ENCODE measurements around the gene NFATC2. TPM values are rescaled to one million over a fixed set of nuclear protein-coding genes. Genes with fewer than 3 reads are reported as not detected.
A peak's percentile ranks its signal among the peaks of the same experiment; 100 is the strongest.

NFATC2 gene
- total RNA-seq, 4 donors from 2014 or later: 5.3 to 22.5 (median 11.5) TPM

- Histone ChIP-seq H3K36me3 (peaks cover 0 to 1% (median 0%) of the 10 kb centered on the region in 4 donors), H3K9me3 (no peaks in the 10 kb centered on the region), H3K4me1 (peaks cover 4 to 18% (median 11%) of the 10 kb centered on the region in 4 donors), H3K27me3 (no peaks in the 10 kb centered on the region), H3K4me3 (no peak overlapping the region), H3K27ac (no peak overlapping the region)
- intact Hi-C loops (cut with DNase I; ENCODE audit: low total_unique reads): no loop called here
- WGBS, 2 donors (ENCODE audit: low coverage in 1 of 2): 85 to 88% methylated on average over 4 to 14 of the region's 14 CpGs
- TF ChIP-seq, protein P1, sequence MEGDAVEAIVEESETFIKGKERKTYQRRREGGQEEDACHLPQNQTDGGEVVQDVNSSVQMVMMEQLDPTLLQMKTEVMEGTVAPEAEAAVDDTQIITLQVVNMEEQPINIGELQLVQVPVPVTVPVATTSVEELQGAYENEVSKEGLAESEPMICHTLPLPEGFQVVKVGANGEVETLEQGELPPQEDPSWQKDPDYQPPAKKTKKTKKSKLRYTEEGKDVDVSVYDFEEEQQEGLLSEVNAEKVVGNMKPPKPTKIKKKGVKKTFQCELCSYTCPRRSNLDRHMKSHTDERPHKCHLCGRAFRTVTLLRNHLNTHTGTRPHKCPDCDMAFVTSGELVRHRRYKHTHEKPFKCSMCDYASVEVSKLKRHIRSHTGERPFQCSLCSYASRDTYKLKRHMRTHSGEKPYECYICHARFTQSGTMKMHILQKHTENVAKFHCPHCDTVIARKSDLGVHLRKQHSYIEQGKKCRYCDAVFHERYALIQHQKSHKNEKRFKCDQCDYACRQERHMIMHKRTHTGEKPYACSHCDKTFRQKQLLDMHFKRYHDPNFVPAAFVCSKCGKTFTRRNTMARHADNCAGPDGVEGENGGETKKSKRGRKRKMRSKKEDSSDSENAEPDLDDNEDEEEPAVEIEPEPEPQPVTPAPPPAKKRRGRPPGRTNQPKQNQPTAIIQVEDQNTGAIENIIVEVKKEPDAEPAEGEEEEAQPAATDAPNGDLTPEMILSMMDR (IDR thresholded peaks at IDR 0.05): no peak
- TF ChIP-seq POLR2AphosphoS5 (IDR thresholded peaks at IDR 0.05) (no peak), EP300 (IDR thresholded peaks at IDR 0.05; ENCODE audit: low read depth) (no peak), POLR2A (IDR thresholded peaks at IDR 0.05) (no peak)
- in situ Hi-C loops (cut with MboI; ENCODE audit: low pct_ligation_motif_present in 1 of 4, low pct_unique_long_range_greater_than_20kb in 1 of 4, low sequenced_read_pairs in 3 of 4): no loop called here
- no peak for DNase-seq
Measured at GRCh38 chr20:51430198-51430950, 112.1 kb downstream of the NFATC2 start.

- Histone ChIP-seq H3K4me1 (peaks cover 4 to 20% (median 11%) of the 10 kb centered on the region in 4 donors), H3K4me3 (no peak overlapping the region), H3K36me3 (no peaks in the 10 kb centered on the region), H3K27ac (no peak overlapping the region), H3K9me3 (no peaks in the 10 kb centered on the region), H3K27me3 (no peaks in the 10 kb centered on the region)
- no peak for TF ChIP-seq POLR2A (IDR thresholded peaks at IDR 0.05)
- no peak for TF ChIP-seq EP300 (IDR thresholded peaks at IDR 0.05; ENCODE audit: low read depth)
- no peak for TF ChIP-seq POLR2AphosphoS5 (IDR thresholded peaks at IDR 0.05)
- TF ChIP-seq, protein P1 (IDR thresholded peaks at IDR 0.05): no peak
- intact Hi-C loops (cut with DNase I; ENCODE audit: low total_unique reads): no loop called here
- WGBS, 2 donors (ENCODE audit: low coverage in 1 of 2): 67 to 79% methylated on average over 3 to 10 of the region's 10 CpGs
- in situ Hi-C loops (cut with MboI; ENCODE audit: low pct_ligation_motif_present in 1 of 4, low pct_unique_long_range_greater_than_20kb in 1 of 4, low sequenced_read_pairs in 3 of 4): no loop called here
- DNase-seq: no peak
Measured at GRCh38 chr20:51429696-51430095, 112.8 kb downstream of the NFATC2 start.

DNA sequence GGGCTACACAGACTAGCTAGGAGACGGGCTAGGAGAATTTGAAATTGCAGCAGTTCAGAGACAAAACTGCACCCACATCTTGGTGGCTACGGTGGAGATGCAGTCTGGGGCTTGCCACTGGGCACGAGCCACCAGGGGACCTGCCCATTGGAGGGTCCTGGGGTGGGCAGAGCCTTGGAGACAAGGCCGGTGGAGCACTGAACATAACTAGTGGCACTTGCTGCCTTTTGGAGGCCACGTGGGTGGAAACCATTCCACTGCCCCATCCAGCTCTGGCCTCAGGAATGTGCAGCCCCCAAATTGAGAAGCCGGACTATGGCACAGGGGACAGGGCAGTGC is 113.4 kb downstream of the NFATC2 start:
- TF ChIP-seq POLR2A (IDR thresholded peaks at IDR 0.05) (no peak), POLR2AphosphoS5 (IDR thresholded peaks at IDR 0.05) (no peak), EP300 (IDR thresholded peaks at IDR 0.05; ENCODE audit: low read depth) (no peak)
- TF ChIP-seq, protein P1 (IDR thresholded peaks at IDR 0.05): no peak
- H3K36me3 ChIP-seq: no peaks in the 10 kb centered on the region
- peaks cover 4 to 20% (median 11%) of the 10 kb centered on the region in 4 donors for H3K4me1 ChIP-seq
- no peak overlapping the region for H3K27ac ChIP-seq
- no peaks in the 10 kb centered on the region for H3K27me3 ChIP-seq
- intact Hi-C loops (cut with DNase I; ENCODE audit: low total_unique reads) (no loop called here), in situ Hi-C loops (cut with MboI; ENCODE audit: low pct_ligation_motif_present in 1 of 4, low pct_unique_long_range_greater_than_20kb in 1 of 4, low sequenced_read_pairs in 3 of 4) (no loop called here)
- no peak for DNase-seq
- no peak overlapping the region for H3K4me3 ChIP-seq
- H3K9me3 ChIP-seq: no peaks in the 10 kb centered on the region
- 57 to 79% methylated on average over 1 to 6 of the region's 6 CpGs for WGBS, 2 donors (ENCODE audit: low coverage in 1 of 2)

DNA sequence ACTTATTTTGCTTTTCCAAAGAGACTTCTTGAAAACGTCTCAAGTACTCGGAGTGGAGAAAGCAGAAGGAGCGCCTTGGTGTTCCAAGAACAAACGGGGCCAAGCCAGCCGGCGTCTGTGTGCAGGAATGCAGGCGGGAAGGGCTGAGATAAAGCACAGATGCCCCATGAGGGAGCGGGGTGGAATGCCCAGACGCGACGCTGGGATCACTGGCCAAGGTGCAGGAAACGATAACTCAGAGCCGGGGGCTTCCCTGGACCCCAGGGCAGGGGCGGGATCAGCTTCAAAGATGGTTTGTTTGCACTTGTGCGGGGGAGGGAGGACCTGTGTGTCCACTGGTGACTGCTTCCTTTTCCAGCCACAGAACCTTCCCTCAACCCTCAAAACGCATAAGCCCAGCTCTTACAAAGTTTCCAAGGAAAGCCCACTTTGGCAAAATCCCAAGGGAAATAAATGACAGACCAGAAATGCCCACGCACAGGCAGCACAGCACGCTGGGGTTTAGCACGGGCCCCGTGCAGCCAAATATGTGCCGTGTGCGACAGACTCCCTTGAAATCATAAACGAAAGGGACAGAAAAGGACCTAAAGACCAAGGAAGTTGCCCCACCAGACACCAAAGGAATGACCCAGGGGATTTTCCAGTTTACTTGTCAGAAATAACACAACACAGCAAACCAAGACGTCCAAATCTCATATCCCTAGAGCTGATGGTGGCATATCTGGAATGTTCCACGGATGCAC is 113.9 kb downstream of the NFATC2 start:
- peak; percentile 33 for DNase-seq
- H3K27me3 ChIP-seq: no peaks in the 10 kb centered on the region
- peaks cover 4 to 20% (median 11%) of the 10 kb centered on the region in 4 donors for H3K4me1 ChIP-seq
- WGBS, 2 donors (ENCODE audit: low coverage in 1 of 2): 66 to 70% methylated on average over 11 to 25 of the region's 25 CpGs
- intact Hi-C loops (cut with DNase I; ENCODE audit: low total_unique reads) (no loop called here), in situ Hi-C loops (cut with MboI; ENCODE audit: low pct_ligation_motif_present in 1 of 4, low pct_unique_long_range_greater_than_20kb in 1 of 4, low sequenced_read_pairs in 3 of 4) (no loop called here)
- peak overlapping the region in 3 of 4 donors; percentile 41 to 57 (median 48) for H3K27ac ChIP-seq
- no peaks in the 10 kb centered on the region for H3K36me3 ChIP-seq
- peak; percentile 24 for TF ChIP-seq EP300 (IDR thresholded peaks at IDR 0.05; ENCODE audit: low read depth)
- TF ChIP-seq POLR2A (IDR thresholded peaks at IDR 0.05): no peak
- TF ChIP-seq POLR2AphosphoS5 (IDR thresholded peaks at IDR 0.05): peak; percentile 38 to 77 (median 58)
- no peak overlapping the region for H3K4me3 ChIP-seq
- H3K9me3 ChIP-seq: no peaks in the 10 kb centered on the region
